Activated CD4-positive, alpha-beta T cell treated with anti-CD3 and anti-CD28 coated beads, Interleukin-2, amount 50 U/mL, for 1 hour (primary cell): Measurements from ENCODE around the gene FBXL12.
"Not testable (repeated sequence)": the region's sequence is repeated elsewhere in the genome, so short reads cannot be mapped to it uniquely, and the experiment has no call there.

Experiments used
- DNase-seq: peaks from one replicate; pipeline ENCODE4 v3.0.0-alpha.2; 2020

FBXL12 gene

GRCh38 chr19:9791552-9792205 is 27.2 kb downstream of the FBXL12 start:
- peak; percentile 97 for DNase-seq

DNA sequence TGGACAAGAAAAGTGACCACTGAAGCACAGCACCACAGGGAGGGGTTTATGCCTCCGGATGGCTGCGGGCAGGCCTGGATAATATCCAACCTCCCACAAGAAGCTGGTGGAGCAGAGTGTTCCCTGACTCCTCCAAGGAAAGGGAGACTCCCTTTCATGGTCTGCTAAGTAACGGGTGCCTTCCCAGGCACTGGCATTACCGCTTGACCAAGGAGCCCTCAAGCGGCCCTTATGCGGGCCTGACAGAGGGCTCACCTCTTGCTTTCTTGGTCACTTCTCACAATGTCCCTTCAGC is 27.9 kb downstream of the FBXL12 start:
- not testable (repeated sequence) for DNase-seq

GRCh38 chr19:9789579-9789978 is 29.3 kb downstream of the FBXL12 start:
- not testable (repeated sequence) for DNase-seq

- DNase-seq: no peak
These were observed 29.8 kb downstream of the FBXL12 start for GRCh38 chr19:9789066-9789465.

GRCh38 chr19:9788604-9789003 is 30.3 kb downstream of the FBXL12 start:
- DNase-seq: not testable (repeated sequence)

GRCh38 chr19:9786819-9787218 is 32.1 kb downstream of the FBXL12 start:
- DNase-seq: no peak

GRCh38 chr19:9786342-9786741 is 32.5 kb downstream of the FBXL12 start:
- no peak for DNase-seq

GRCh38 chr19:9785367-9786331 is 33.2 kb downstream of the FBXL12 start:
- DNase-seq: peak; percentile 97

GRCh38 chr19:9784163-9784496 is 34.7 kb downstream of the FBXL12 start:
- DNase-seq: not testable (repeated sequence)

DNA sequence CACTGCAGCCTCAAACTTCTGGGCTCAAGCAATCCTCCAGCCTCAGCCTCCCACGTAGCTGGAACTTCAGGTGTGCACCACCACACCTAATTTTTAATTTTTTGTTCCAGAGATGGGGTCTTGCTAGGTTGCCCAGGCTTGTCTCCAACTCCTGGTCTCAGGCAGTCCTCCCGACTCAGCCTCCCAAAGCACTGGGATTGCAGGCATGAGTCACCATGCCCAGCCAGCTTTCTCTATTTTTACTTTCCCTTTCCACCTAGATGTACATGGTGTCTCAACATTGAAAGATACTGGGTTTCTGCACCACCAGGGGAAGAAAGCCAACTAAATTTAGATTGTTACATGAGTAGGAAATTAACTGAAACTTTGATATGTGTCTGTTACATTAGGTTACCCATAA is 36.5 kb downstream of the FBXL12 start:
- no peak for DNase-seq

DNA sequence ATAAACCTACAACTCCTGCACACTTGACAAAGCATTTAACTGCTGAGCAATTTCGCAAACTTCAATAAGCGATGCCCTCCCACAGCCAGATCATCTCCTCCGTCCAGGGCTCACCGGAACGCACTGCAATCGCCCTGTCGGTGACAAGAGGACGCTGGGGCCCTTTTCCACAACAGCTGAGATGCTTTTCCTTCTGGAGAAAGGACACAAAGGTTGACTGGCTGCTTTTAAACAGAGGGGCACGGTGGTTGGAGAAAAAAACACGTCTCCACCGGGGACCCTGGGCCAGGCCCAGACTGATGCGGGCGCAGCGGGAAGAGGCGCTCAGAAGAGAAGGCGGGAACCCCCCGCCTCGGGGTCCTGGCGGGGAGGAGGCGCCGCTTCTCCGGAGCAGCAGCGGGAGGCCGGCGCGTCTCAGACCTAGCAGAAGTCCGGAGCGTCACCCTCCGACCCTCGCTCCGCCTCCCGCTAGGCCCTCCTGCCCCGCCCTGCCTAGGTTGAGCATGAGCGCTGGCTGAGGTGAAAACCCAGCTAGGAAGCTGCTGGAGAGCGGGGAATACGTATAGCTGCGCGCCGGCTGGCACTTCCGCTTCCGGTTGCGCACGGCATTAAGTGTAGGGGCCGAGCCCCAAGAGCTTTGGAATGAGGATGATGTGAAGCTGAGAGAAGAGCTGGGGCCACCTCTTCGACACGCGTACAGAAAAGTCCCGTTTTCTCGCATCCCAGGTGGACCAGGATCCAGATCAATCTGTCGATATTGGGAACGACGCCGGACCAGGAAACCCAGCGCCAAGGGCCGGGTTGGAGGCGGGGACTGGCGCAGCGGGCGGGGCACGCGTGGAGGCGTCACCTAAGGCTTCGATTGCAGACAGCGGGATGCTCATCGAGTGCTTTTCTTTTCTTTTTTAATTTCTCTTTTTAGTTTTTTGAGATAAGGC is 50.4 kb downstream of the FBXL12 start, which contains the start of gene ZNF846:
Gene ZNF846 (minus strand): TSS at position 564 of the 938 bp plus-strand sequence. CDS start 3,788 bp downstream, outside the sequence.
- peak; percentile 91 for DNase-seq
